K562 (cell line): Measurements from ENCODE around the gene CRKL. TPM values are rescaled to one million over a fixed set of nuclear protein-coding genes. Genes with fewer than 3 reads are reported as not detected.

ENCODE experiments used
- ELF4 ChIP-seq: fragments of 450-650 bp; formaldehyde crosslinking; IDR thresholded peaks from 2 replicates; pipeline ENCODE4 v1.4.0; 2022; ENCODE audit warnings: missing genetic modification characterization
- OTX1 ChIP-seq: fragments of 450-650 bp; formaldehyde crosslinking; IDR thresholded peaks from 2 replicates; pipeline ENCODE4 v1.4.0; 2022; ENCODE audit warnings: mild to moderate bottlenecking
- PHTF2 ChIP-seq: fragments of 250-450 bp; sonication (Bioruptor Pico); IDR thresholded peaks from 2 replicates; pipeline ENCODE4 v1.5.0; 2021; ENCODE audit warnings: mild to moderate bottlenecking
- POU5F1 ChIP-seq: fragments of 150-350 bp; IDR thresholded peaks from 2 replicates; pipeline ENCODE4 v1.6.1; 2014; ENCODE audit warnings: borderline replicate concordance, low read length, low read depth, mild to moderate bottlenecking; ENCODE audit not compliant: partially characterized antibody
- TAF7 ChIP-seq: fragments of 450-650 bp; IDR thresholded peaks from 2 replicates; pipeline ENCODE4 v1.6.1; 2016; ENCODE audit warnings: missing genetic modification characterization, missing compliant biosample characterization
- TRIM24 ChIP-seq, 2 experiments: fragments of 450-650 bp; IDR thresholded peaks; 2 replicates each; pipeline ENCODE4 v1.6.1; 2016
- ZBTB40 ChIP-seq, 2 experiments: fragments of 450-650 bp in 1 of 2; sonication (generic) in 1 of 2; formaldehyde crosslinking in 1 of 2; IDR thresholded peaks; 2 replicates each; pipeline versions ENCODE4 v1.7.1 to v1.9.0; 2016 to 2022; ENCODE audit warnings: inconsistent platforms in 1 of 2, mild to moderate bottlenecking in 1 of 2, missing genetic modification reagents in 1 of 2
- ZNF124 ChIP-seq: sonication (generic); formaldehyde crosslinking; IDR thresholded peaks from 2 replicates; pipeline ENCODE4 v1.8.1; 2022; ENCODE audit warnings: missing genetic modification reagents
- ZNF232 ChIP-seq: sonication (generic); formaldehyde crosslinking; IDR thresholded peaks from 2 replicates; pipeline ENCODE4 v1.8.0; 2022; ENCODE audit warnings: mild to moderate bottlenecking, missing genetic modification reagents
- ZNF277 ChIP-seq: fragments of 250-450 bp; sonication (Bioruptor Pico); IDR thresholded peaks from 2 replicates; pipeline ENCODE4 v1.8.0; 2022; ENCODE audit warnings: inconsistent platforms, mild to moderate bottlenecking, moderate library complexity, borderline replicate concordance
- polyA plus RNA-seq, 8 experiments: library from polyadenylated mRNA; depleted of rRNA in 4 of 8; stranded (reverse) in 5 of 8; unstranded in 3 of 8; fragments of >200 nt; fragmentation: Nextera tagmentation in 2 of 8; fragmentation: Illumina TruSeq in 1 of 8; extraction: Ambion mirVana in 2 of 8; extraction: Trizol in 1 of 8; gene quantifications; 2 replicates each; pipeline versions ENCODE4 v1.2.1 to v1.2.3, GENCODE V29; 2011 to 2014; ENCODE audit warnings: inconsistent platforms in 1 of 8, missing spikeins in 1 of 8
- total RNA-seq, 7 experiments: library from RNA; depleted of rRNA in 6 of 7; stranded (reverse); fragments of >200 nt in 6 of 7; fragmentation: Illumina TruSeq in 2 of 7; extraction: Trizol in 2 of 7; gene quantifications; 2 replicates each; pipeline versions ENCODE4 v1.2.1 to v1.2.3, GENCODE V29; 2011 to 2021; ENCODE audit warnings: low replicate concordance in 1 of 7
- TF ChIP-seq, protein P1 (sequence below): sonication (generic); formaldehyde crosslinking; IDR thresholded peaks from 2 replicates; pipeline ENCODE4 v1.8.1; 2023; ENCODE audit warnings: missing genetic modification reagents, mild to moderate bottlenecking, borderline replicate concordance

Gene CRKL
- total and polyA plus RNA-seq, 9 of the 15 experiments (the other 6 are each of a cell fraction or from before 2014, with no cell fraction given): 100 to 263 (median 124) TPM

DNA sequence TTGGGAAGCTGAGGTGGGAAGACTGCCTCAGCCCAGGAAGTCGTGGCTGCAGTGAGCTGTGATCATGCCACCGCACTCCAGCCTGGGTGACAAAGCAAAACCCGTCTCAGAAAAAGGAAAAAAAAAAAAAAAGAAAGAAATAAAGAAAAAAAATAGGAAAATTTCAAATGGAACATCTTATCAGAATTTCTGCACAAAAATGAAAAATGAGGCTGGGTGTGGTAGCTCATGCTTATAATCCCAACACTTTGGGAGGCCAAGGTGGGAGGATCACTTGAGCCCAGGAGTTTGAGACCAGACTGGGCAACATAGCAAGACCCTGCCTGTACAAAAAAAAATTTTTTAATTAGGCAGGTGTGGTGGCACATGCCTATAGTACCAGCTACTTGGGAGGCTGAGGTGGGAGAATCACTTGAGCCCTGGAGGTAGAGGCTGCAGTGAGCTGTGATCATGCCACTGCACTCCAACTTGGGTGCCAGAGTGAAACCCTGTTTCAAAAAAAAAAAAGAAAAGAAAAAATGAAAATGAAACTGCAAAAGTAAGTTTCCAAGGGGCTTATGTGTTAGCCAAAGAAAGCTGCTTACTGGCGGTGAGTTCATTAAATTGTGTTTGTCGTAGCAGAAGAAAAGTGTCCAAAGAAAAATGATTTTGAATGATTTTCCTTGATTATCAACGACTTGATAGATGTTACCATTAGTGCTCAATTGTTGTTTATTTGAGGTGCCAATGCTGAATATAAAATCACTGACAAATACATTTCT lies 7.5 kb upstream of the CRKL start (continued):
- no peak for TF ChIP-seq ZBTB40 (IDR thresholded peaks at IDR 0.05)
- no peak for TF ChIP-seq ZBTB40 (CRISPR knock-in tag; IDR thresholded peaks at IDR 0.05)
- 0 out of 2 replicates have a peak, but pooled peaks have one; percentile 52 for TF ChIP-seq OTX1 (CRISPR knock-in tag)
- TF ChIP-seq ZNF277 (CRISPR knock-in tag): no peak
- TF ChIP-seq POU5F1: no peak
- TF ChIP-seq, protein P1, sequence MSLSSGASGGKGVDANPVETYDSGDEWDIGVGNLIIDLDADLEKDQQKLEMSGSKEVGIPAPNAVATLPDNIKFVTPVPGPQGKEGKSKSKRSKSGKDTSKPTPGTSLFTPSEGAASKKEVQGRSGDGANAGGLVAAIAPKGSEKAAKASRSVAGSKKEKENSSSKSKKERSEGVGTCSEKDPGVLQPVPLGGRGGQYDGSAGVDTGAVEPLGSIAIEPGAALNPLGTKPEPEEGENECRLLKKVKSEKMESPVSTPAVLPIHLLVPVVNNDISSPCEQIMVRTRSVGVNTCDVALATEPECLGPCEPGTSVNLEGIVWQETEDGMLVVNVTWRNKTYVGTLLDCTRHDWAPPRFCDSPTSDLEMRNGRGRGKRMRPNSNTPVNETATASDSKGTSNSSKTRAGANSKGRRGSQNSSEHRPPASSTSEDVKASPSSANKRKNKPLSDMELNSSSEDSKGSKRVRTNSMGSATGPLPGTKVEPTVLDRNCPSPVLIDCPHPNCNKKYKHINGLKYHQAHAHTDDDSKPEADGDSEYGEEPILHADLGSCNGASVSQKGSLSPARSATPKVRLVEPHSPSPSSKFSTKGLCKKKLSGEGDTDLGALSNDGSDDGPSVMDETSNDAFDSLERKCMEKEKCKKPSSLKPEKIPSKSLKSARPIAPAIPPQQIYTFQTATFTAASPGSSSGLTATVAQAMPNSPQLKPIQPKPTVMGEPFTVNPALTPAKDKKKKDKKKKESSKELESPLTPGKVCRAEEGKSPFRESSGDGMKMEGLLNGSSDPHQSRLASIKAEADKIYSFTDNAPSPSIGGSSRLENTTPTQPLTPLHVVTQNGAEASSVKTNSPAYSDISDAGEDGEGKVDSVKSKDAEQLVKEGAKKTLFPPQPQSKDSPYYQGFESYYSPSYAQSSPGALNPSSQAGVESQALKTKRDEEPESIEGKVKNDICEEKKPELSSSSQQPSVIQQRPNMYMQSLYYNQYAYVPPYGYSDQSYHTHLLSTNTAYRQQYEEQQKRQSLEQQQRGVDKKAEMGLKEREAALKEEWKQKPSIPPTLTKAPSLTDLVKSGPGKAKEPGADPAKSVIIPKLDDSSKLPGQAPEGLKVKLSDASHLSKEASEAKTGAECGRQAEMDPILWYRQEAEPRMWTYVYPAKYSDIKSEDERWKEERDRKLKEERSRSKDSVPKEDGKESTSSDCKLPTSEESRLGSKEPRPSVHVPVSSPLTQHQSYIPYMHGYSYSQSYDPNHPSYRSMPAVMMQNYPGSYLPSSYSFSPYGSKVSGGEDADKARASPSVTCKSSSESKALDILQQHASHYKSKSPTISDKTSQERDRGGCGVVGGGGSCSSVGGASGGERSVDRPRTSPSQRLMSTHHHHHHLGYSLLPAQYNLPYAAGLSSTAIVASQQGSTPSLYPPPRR (CRISPR knock-in tag): no peak
- TF ChIP-seq ZNF124 (CRISPR knock-in tag): no peak
- TF ChIP-seq ZNF232 (CRISPR knock-in tag): 0 out of 2 replicates have a peak, but pooled peaks have one; percentile 18
- no peak for TF ChIP-seq TAF7 (tag)
- peak; percentile 37; the same call in 1 of the 2 replicates for TF ChIP-seq ELF4 (CRISPR knock-in tag)
- TF ChIP-seq TRIM24 (IDR thresholded peaks at IDR 0.05): no peak
- TF ChIP-seq PHTF2 (CRISPR knock-in tag): no peak
